Astrocyte (in vitro differentiated cells and primary cell): ENCODE results near the gene TGOLN2. TPM values are rescaled to one million over a fixed set of nuclear protein-coding genes. Genes with fewer than 3 reads are reported as not detected.

Source experiments
- DNase-seq: peaks from one replicate; pipeline ENCODE4 v3.0.0-alpha.2; 2010; ENCODE audit warnings: low read depth
- FAIRE-seq: peaks from 2 replicates; lab custom pipeline; 2011; peaks lifted over from hg19 to GRCh38; lab: Jason Lieb, UNC
- H2AFZ ChIP-seq: 2 replicates; pipeline ENCODE4 v1.6.0; 2012; ENCODE audit warnings: low read depth, low read length, inconsistent platforms
- H3K27ac ChIP-seq: 2 replicates; pipeline ENCODE4 v1.5.1; 2011; ENCODE audit warnings: low read depth, low read length, inconsistent platforms
- H3K27me3 ChIP-seq: 2 replicates; pipeline ENCODE4 v1.6.0; 2011; ENCODE audit warnings: low read length, inconsistent platforms; ENCODE audit not compliant: insufficient read depth
- H3K36me3 ChIP-seq: 2 replicates; pipeline ENCODE4 v1.5.1; 2011; ENCODE audit warnings: low read length, inconsistent platforms; ENCODE audit not compliant: insufficient read depth
- H3K4me1 ChIP-seq: 2 replicates; pipeline ENCODE4 v1.5.1; 2011; ENCODE audit warnings: low read length, inconsistent platforms; ENCODE audit not compliant: insufficient read depth
- H3K4me2 ChIP-seq: 2 replicates; pipeline ENCODE4 v1.6.0; 2012; ENCODE audit warnings: low read length, inconsistent platforms
- H3K4me3 ChIP-seq: 2 replicates; pipeline ENCODE4 v1.5.1; 2011; ENCODE audit warnings: low read depth, mild to moderate bottlenecking, low read length, inconsistent platforms; ENCODE audit not compliant: insufficient read depth
- H3K79me2 ChIP-seq: 2 replicates; pipeline ENCODE4 v1.6.0; 2012; ENCODE audit warnings: mild to moderate bottlenecking, low read length, inconsistent platforms; ENCODE audit not compliant: insufficient read depth
- H3K9ac ChIP-seq: 2 replicates; pipeline ENCODE4 v1.6.0; 2012; ENCODE audit warnings: mild to moderate bottlenecking, low read length, inconsistent platforms
- H3K9me3 ChIP-seq: 2 replicates; pipeline ENCODE4 v1.5.1; 2012; ENCODE audit warnings: low read depth, mild to moderate bottlenecking, low read length, inconsistent platforms; ENCODE audit not compliant: insufficient read depth
- H4K20me1 ChIP-seq: 2 replicates; pipeline ENCODE4 v1.6.0; 2012; ENCODE audit warnings: low read length, inconsistent platforms; ENCODE audit not compliant: insufficient read depth
- H3K27ac Mint-ChIP-seq: one replicate; pipeline ENCODE4 v1.8.0; 2021; ENCODE audit warnings: mild to moderate bottlenecking, mixed read lengths; ENCODE audit not compliant: unreplicated experiment
- H3K27me3 Mint-ChIP-seq: one replicate; pipeline ENCODE4 v1.8.0; 2021; ENCODE audit warnings: low read depth, mixed read lengths; ENCODE audit not compliant: unreplicated experiment
- H3K36me3 Mint-ChIP-seq: one replicate; pipeline ENCODE4 v1.8.0; 2021; ENCODE audit warnings: low read depth, mixed read lengths; ENCODE audit not compliant: unreplicated experiment
- H3K4me1 Mint-ChIP-seq: one replicate; pipeline ENCODE4 v1.8.0; 2021; ENCODE audit warnings: low read depth, mixed read lengths; ENCODE audit not compliant: unreplicated experiment
- H3K4me3 Mint-ChIP-seq: one replicate; pipeline ENCODE4 v1.8.0; 2021; ENCODE audit warnings: mild to moderate bottlenecking, moderate library complexity, mixed read lengths; ENCODE audit not compliant: unreplicated experiment
- H3K9me3 Mint-ChIP-seq: one replicate; pipeline ENCODE4 v1.8.0; 2021; ENCODE audit warnings: mild to moderate bottlenecking, mixed read lengths; ENCODE audit not compliant: unreplicated experiment
- EZH2 ChIP-seq: IDR thresholded peaks from 2 replicates; pipeline ENCODE4 v1.6.1; 2012; ENCODE audit warnings: mild to moderate bottlenecking, low read length, inconsistent platforms; ENCODE audit not compliant: insufficient read depth
- total RNA-seq: library from RNA; stranded (reverse); gene quantifications from 2 replicates; pipeline ENCODE4 v1.2.1, GENCODE V29; 2021
- TF ChIP-seq, protein P1 (sequence below): IDR thresholded peaks from 2 replicates; pipeline ENCODE4 v1.5.1; 2011; ENCODE audit warnings: low read depth, mild to moderate bottlenecking, inconsistent platforms, low read length, moderate library complexity; ENCODE audit not compliant: insufficient read depth

TGOLN2 gene
- total RNA-seq, 1 donor from 2014 or later, result 86.7 TPM

DNA sequence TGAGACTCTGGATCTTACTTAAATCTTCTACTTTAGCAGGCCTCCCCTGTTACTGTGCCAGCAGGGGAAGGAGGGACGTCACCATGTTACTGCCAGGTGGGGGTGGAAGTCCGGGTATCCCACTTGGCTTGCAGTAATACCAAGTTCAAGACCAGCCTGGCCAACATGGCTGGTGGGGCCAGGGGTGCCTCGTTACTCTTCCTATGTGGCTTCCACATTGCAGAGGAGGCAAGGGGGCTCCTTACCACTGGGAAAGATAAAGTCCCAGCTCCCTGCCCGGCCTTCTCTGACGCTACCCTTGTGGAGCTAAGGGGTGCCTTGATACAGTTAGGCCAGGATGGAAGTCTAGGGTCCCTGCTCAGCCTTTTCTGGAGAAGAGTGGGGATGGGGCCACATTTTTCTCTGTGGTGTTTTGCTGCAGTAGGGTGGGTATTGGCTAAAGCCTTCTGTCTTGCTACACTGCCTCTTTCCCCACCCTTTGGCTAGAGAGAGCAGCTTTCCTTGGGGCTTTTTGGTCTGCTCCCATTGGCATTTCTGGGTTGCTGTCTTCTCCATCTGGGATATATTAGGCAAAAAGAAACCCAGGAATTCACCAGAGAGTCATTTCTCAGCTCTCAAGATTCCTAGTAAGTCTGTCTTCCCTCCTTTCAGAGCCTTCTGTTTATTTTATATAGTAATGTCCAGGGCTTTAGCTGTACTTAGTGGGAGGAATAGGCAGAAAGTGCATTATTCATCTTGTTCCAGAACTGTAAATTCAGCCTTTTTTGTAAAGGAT is 48.7 kb upstream of the TGOLN2 start:
- no peak overlapping the region for H3K27ac Mint-ChIP-seq
- no peak for FAIRE-seq
- Histone ChIP-seq H2AFZ (no peak overlapping the region), H3K79me2 (no peaks in the 10 kb centered on the region), H3K9ac (no peak overlapping the region), H3K9me3 (no peaks in the 10 kb centered on the region), H3K27me3 (no peaks in the 10 kb centered on the region), H4K20me1 (no peaks in the 10 kb centered on the region), H3K4me2 (no peak overlapping the region), H3K27ac (no peak overlapping the region), H3K4me1 (no peaks in the 10 kb centered on the region), H3K36me3 (peaks cover 15% of the 10 kb centered on the region), H3K4me3 (no peak overlapping the region)
- no peak overlapping the region for H3K4me3 Mint-ChIP-seq
- TF ChIP-seq, protein P1, sequence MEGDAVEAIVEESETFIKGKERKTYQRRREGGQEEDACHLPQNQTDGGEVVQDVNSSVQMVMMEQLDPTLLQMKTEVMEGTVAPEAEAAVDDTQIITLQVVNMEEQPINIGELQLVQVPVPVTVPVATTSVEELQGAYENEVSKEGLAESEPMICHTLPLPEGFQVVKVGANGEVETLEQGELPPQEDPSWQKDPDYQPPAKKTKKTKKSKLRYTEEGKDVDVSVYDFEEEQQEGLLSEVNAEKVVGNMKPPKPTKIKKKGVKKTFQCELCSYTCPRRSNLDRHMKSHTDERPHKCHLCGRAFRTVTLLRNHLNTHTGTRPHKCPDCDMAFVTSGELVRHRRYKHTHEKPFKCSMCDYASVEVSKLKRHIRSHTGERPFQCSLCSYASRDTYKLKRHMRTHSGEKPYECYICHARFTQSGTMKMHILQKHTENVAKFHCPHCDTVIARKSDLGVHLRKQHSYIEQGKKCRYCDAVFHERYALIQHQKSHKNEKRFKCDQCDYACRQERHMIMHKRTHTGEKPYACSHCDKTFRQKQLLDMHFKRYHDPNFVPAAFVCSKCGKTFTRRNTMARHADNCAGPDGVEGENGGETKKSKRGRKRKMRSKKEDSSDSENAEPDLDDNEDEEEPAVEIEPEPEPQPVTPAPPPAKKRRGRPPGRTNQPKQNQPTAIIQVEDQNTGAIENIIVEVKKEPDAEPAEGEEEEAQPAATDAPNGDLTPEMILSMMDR, result no peak
- TF ChIP-seq EZH2, result no peak
- peak; percentile 18 for DNase-seq
- H3K27me3 Mint-ChIP-seq, result no peaks in the 10 kb centered on the region
- peaks cover 45% of the 10 kb centered on the region for H3K36me3 Mint-ChIP-seq
- H3K9me3 Mint-ChIP-seq, result peaks cover 15% of the 10 kb centered on the region
- H3K4me1 Mint-ChIP-seq, result peaks cover 2% of the 10 kb centered on the region

DNA sequence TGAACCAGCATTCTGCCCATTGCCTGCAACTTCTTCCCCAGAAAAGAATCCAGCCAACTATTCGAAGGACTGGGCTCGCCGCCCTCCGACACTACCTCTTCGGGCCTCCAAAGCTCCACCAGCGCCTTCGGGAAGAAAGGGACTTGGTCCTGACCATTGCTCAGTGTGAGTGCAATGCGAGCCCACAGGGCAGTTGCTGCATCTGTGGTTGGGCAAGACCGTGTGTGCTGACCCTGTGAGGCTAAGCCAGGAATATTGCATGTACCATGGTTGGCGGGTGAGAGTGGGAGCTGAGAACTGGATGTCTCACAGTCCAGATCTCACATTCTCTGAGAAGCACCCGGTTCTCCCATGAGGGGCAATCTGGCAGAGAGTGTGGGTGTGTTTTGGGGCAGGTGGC is 43.3 kb upstream of the TGOLN2 start:
- Histone ChIP-seq H4K20me1 (no peaks in the 10 kb centered on the region), H3K27ac (no peak overlapping the region), H3K36me3 (no peaks in the 10 kb centered on the region), H2AFZ (no peak overlapping the region), H3K79me2 (no peaks in the 10 kb centered on the region), H3K27me3 (no peaks in the 10 kb centered on the region), H3K4me3 (no peak overlapping the region), H3K9ac (no peak overlapping the region), H3K9me3 (no peaks in the 10 kb centered on the region), H3K4me1 (no peaks in the 10 kb centered on the region), H3K4me2 (no peak overlapping the region)
- no peaks in the 10 kb centered on the region for H3K27me3 Mint-ChIP-seq
- no peak for DNase-seq
- FAIRE-seq, result no peak
- no peak overlapping the region for H3K27ac Mint-ChIP-seq
- H3K4me3 Mint-ChIP-seq, result no peak overlapping the region
- peaks cover 28% of the 10 kb centered on the region for H3K36me3 Mint-ChIP-seq
- peaks cover 2% of the 10 kb centered on the region for H3K4me1 Mint-ChIP-seq
- peaks cover 2% of the 10 kb centered on the region for H3K9me3 Mint-ChIP-seq
- TF ChIP-seq, protein P1, result no peak

DNA sequence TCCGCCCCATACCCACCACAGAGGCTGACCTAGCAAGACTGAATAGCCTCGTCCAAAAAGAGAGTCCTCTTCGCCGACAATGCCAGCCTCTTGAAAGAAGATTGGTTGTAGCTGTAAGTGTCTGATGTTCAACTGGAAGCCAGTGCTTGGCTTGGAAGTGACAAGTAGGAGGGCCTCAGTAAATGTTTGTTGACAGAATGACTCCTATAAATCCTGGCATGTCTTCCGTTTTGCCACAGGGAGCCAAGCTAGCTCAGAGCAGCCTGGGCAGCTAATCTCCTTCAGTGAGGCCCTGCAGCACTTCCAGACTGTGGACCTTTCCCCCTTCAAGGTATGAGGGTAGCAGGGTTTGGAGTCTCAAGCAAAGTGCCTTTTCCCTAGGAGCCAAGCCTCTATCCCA is 41.7 kb upstream of the TGOLN2 start:
- H3K4me1 Mint-ChIP-seq, result no peaks in the 10 kb centered on the region
- peaks cover 25% of the 10 kb centered on the region for H3K36me3 Mint-ChIP-seq
- no peak overlapping the region for H2AFZ ChIP-seq
- no peaks in the 10 kb centered on the region for H3K4me1 ChIP-seq
- DNase-seq (no peak), FAIRE-seq (no peak)
- no peak overlapping the region for H3K27ac ChIP-seq
- no peak overlapping the region for H3K27ac Mint-ChIP-seq
- no peak overlapping the region for H3K4me3 ChIP-seq
- no peaks in the 10 kb centered on the region for H3K27me3 ChIP-seq
- no peak overlapping the region for H3K4me2 ChIP-seq
- no peak overlapping the region for H3K9ac ChIP-seq
- no peaks in the 10 kb centered on the region for H3K27me3 Mint-ChIP-seq
- H3K4me3 Mint-ChIP-seq, result no peak overlapping the region
- peaks cover 2% of the 10 kb centered on the region for H3K9me3 Mint-ChIP-seq
- H3K9me3 ChIP-seq, result no peaks in the 10 kb centered on the region
- no peaks in the 10 kb centered on the region for H3K79me2 ChIP-seq
- TF ChIP-seq, protein P1, result no peak
- no peak for TF ChIP-seq EZH2
- H3K36me3 ChIP-seq, result no peaks in the 10 kb centered on the region
- no peaks in the 10 kb centered on the region for H4K20me1 ChIP-seq
